IMR-90 (cell line): Measurements from ENCODE around the gene CAMK2B. TPM values are rescaled to one million over a fixed set of nuclear protein-coding genes. Genes with fewer than 3 reads are reported as not detected.

Experiments used
- ATAC-seq: fragments of 200-7000 bp; cut with Tn5 transposase; 2 replicates; pipeline ENCODE4 v1.9.1; 2020; ENCODE audit warnings: low read depth, mild to moderate bottlenecking, moderate library complexity
- BruUV-seq: library from RNA; stranded (reverse); fragments of 400-500 nt; replicated peaks from 2 replicates; lab custom pipeline; 2021; lab: Mats Ljungman, UMichigan
- CTCF ChIA-PET: fragments of 300-600 bp; formaldehyde crosslinking; extraction: SDS; loops from one replicate; lab custom pipeline; 2021; ENCODE audit warnings: antibody characterized with exemption; lab: Yijun Ruan, JAX
- POLR2A ChIA-PET: fragments of 300-600 bp; sonication (Branson Sonifier 250); formaldehyde crosslinking; loops from one replicate; lab custom pipeline; 2022; ENCODE audit warnings: antibody characterized with exemption; ENCODE audit not compliant: unreplicated experiment; lab: Charles Lee
- DNase-seq: peaks from one replicate; pipeline ENCODE4 v3.0.0; 2013
- H2AFZ ChIP-seq: replicated peaks from 2 replicates; pipeline ENCODE3; 2013; ENCODE audit warnings: low read length, mild to moderate bottlenecking; ENCODE audit not compliant: poor library complexity
- H2AK5ac ChIP-seq: 2 replicates; pipeline ENCODE4 v1.6.1; 2013; ENCODE audit warnings: low read depth, low read length, inconsistent platforms
- H2AK9ac ChIP-seq: replicated peaks from 2 replicates; pipeline ENCODE3; 2013; ENCODE audit warnings: mild to moderate bottlenecking, low read depth, low read length, moderate library complexity; ENCODE audit not compliant: poor library complexity
- H2BK120ac ChIP-seq: 2 replicates; pipeline ENCODE4 v1.6.1; 2013; ENCODE audit warnings: low read depth, low read length, inconsistent platforms
- H2BK15ac ChIP-seq: 3 replicates; pipeline ENCODE4 v1.6.1; 2013; ENCODE audit warnings: low read depth, low read length, inconsistent platforms
- H2BK20ac ChIP-seq: 2 replicates; pipeline ENCODE4 v1.6.1; 2013; ENCODE audit warnings: low read depth, mild to moderate bottlenecking, inconsistent platforms, low read length, moderate library complexity
- H2BK5ac ChIP-seq: 2 replicates; pipeline ENCODE4 v1.6.1; 2013; ENCODE audit warnings: mild to moderate bottlenecking, low read depth, low read length, inconsistent platforms; ENCODE audit not compliant: poor library complexity, severe bottlenecking
- H3K14ac ChIP-seq: replicated peaks from 2 replicates; pipeline ENCODE4 v1.6.1; 2013; ENCODE audit warnings: low read depth, low read length, inconsistent platforms
- H3K18ac ChIP-seq: 2 replicates; pipeline ENCODE4 v1.6.1; 2013; ENCODE audit warnings: low read depth, low read length, control low read depth
- H3K23ac ChIP-seq: 2 replicates; pipeline ENCODE4 v1.6.1; 2013; ENCODE audit warnings: low read depth, low read length, inconsistent platforms
- H3K27ac ChIP-seq: 2 replicates; pipeline ENCODE4 v1.5.1; 2013; ENCODE audit warnings: mild to moderate bottlenecking, control low read depth, low read length; ENCODE audit not compliant: insufficient read depth
- H3K27me3 ChIP-seq: 2 replicates; pipeline ENCODE4 v1.6.1; 2013; ENCODE audit warnings: low read length; ENCODE audit not compliant: control insufficient read depth, insufficient read depth
- H3K36me3 ChIP-seq: 2 replicates; pipeline ENCODE4 v1.6.1; 2013; ENCODE audit warnings: low read length, mixed read lengths; ENCODE audit not compliant: control insufficient read depth, insufficient read depth
- H3K4ac ChIP-seq: 2 replicates; pipeline ENCODE4 v1.6.1; 2013; ENCODE audit warnings: low read depth, low read length, inconsistent platforms
- H3K4me1 ChIP-seq: 2 replicates; pipeline ENCODE4 v1.6.1; 2013; ENCODE audit warnings: low read length, mixed read lengths; ENCODE audit not compliant: control insufficient read depth, insufficient read depth
- H3K4me2 ChIP-seq: 2 replicates; pipeline ENCODE4 v1.6.1; 2013; ENCODE audit warnings: low read depth, mild to moderate bottlenecking, control low read depth, low read length, moderate library complexity
- H3K4me3 ChIP-seq: 2 replicates; pipeline ENCODE4 v1.5.1; 2013; ENCODE audit warnings: low read depth, mild to moderate bottlenecking, control low read depth, low read length, moderate library complexity; ENCODE audit not compliant: insufficient read depth
- H3K56ac ChIP-seq: 2 replicates; pipeline ENCODE4 v1.6.1; 2013; ENCODE audit warnings: low read length, inconsistent platforms; ENCODE audit not compliant: insufficient read depth; ENCODE audit errors: extremely low read depth
- H3K79me1 ChIP-seq, 2 experiments: 2 replicates each; pipeline ENCODE4 v1.6.1; 2013; ENCODE audit warnings: low read length in 2 of 2, inconsistent platforms in 1 of 2, low read depth in 1 of 2
- H3K9ac ChIP-seq: 2 replicates; pipeline ENCODE4 v1.6.1; 2013; ENCODE audit warnings: low read depth, low read length, control low read depth
- H3K9me1 ChIP-seq: 2 replicates; pipeline ENCODE4 v1.6.1; 2013; ENCODE audit warnings: low read length, inconsistent platforms; ENCODE audit not compliant: insufficient read depth
- H3K9me3 ChIP-seq: 2 replicates; pipeline ENCODE4 v1.6.1; 2013; ENCODE audit warnings: low read length; ENCODE audit not compliant: control insufficient read depth, insufficient read depth
- H4K20me1 ChIP-seq: 2 replicates; pipeline ENCODE4 v1.6.1; 2013; ENCODE audit warnings: low read length, inconsistent platforms; ENCODE audit not compliant: insufficient read depth
- H4K5ac ChIP-seq: 2 replicates; pipeline ENCODE4 v1.6.1; 2013; ENCODE audit warnings: mild to moderate bottlenecking, low read depth, low read length, control low read depth
- H4K8ac ChIP-seq, 2 experiments: 2 replicates each; pipeline ENCODE4 v1.6.1; 2013; ENCODE audit warnings: low read depth in 2 of 2, low read length in 2 of 2, control low read depth in 1 of 2, inconsistent platforms in 1 of 2
- H4K91ac ChIP-seq: 2 replicates; pipeline ENCODE4 v1.6.1; 2013; ENCODE audit warnings: low read depth, low read length, inconsistent platforms; ENCODE audit not compliant: insufficient read depth
- RFX5 ChIP-seq: IDR thresholded peaks from 2 replicates; pipeline ENCODE4 v1.8.0; 2012; ENCODE audit warnings: low read depth, mild to moderate bottlenecking, low read length, moderate library complexity
- SMC3 ChIP-seq: fragments of 150-350 bp; IDR thresholded peaks from 2 replicates; pipeline ENCODE4 v1.6.1; 2016; ENCODE audit warnings: low read depth, mild to moderate bottlenecking, antibody characterized with exemption, low read length, moderate library complexity
- USF2 ChIP-seq: fragments of 150-350 bp; IDR thresholded peaks from 2 replicates; pipeline ENCODE4 v1.6.1; 2017; ENCODE audit warnings: mild to moderate bottlenecking, antibody characterized with exemption, low read length, low read depth
- WGBS, 2 experiments: methylation state at CpG; one replicate each; pipeline versions ENCODE4 v1.1.5 to v1.1.7; 2013; ENCODE audit warnings: missing lambda C conversion rate in 2 of 2; ENCODE audit not compliant: insufficient read length in 1 of 2; ENCODE audit errors: extremely low coverage in 2 of 2; 5-methylcytosine and 5-hydroxymethylcytosine counted together
- dilution Hi-C: fragments of 300-500 bp; cut with HindIII; formaldehyde crosslinking; loops from one replicate; pipeline ENCODE4 v1.14.3; 2018; ENCODE audit warnings: low sequenced_read_pairs; ENCODE audit not compliant: unreplicated experiment
- in situ Hi-C: fragments of 300-500 bp; cut with MboI; formaldehyde crosslinking; loops from 3 replicates; pipeline ENCODE4 v1.14.3; 2019; ENCODE audit warnings: low sequenced_read_pairs, inconsistent platforms, mixed read lengths
- intact Hi-C: fragments of 100-400 bp; cut with micrococcal nuclease; formaldehyde crosslinking; loops from 2 replicates; pipeline ENCODE4 v1.10.0; 2022
- polyA plus RNA-seq, 3 experiments: library from polyadenylated mRNA; depleted of rRNA; stranded (reverse); fragments of >200 nt; gene quantifications; 2 replicates each; pipeline ENCODE4 v1.2.3, GENCODE V29; 2012; ENCODE audit warnings: low replicate concordance in 1 of 3
- total RNA-seq: library from RNA; depleted of rRNA; stranded (reverse); fragments of >200 nt; gene quantifications from 2 replicates; pipeline ENCODE4 v1.2.3, GENCODE V29; 2012

Gene CAMK2B
- total and polyA plus RNA-seq, 2 of the 4 experiments (the other 2 are of a cell fraction) = 0.18 to 0.36 TPM

DNA sequence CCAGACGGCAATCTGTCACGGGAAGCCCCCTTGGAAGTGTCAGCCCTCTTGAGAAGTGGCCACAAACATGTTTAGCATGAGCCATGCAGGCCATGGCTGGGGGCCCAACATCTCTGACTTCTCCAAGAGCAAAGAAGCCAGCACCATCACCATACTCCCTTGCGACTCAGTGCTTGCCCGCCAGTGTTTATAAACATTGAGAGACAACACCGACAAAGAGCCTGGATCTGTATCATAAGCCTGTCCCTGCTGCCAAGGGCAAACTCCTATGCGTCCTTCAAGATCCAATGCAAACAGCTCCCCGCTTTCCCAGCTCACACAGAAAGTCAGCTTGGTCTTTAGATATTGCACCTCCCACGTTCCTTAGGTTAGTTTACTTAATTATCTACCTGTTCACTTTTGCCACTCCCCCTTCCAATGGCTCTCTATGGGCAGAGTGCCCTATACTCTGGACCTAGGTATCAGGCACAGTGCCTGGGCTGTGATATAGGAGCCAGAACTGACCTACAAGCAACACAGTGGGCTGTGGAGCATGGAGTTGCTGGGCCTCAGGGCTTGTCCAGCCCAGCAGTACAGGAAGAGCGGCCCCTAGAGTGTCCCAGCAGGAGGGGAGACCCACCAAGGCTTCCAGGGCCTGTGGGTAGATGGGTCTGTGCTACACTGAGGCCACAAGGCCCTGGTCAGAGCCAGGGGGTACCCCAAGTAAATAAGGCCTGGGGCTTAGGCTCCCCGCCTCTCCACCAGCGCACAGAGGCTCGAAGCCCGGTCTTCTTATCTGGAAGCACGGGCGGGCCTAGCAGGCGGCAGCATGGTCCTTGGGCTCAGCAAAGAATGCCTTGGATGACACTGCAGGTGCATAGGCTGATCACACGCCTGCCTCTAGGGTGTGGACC, 37.7 kb downstream of the CAMK2B start:
- no peak overlapping the region for H3K56ac ChIP-seq
- H3K4me1 ChIP-seq = peaks cover 7% of the 10 kb centered on the region; the same call in 1 of the 2 replicates
- dilution Hi-C loops = no loop called here

More for the DNA sequence above, 37.7 kb downstream of the CAMK2B start:
- no peak overlapping the region for H2BK5ac ChIP-seq
- WGBS, 2 experiments = 71% methylated on average over 12 of the region's 17 CpGs; no CpG with 5 or more reads in 1 of the 2 experiments
- H3K14ac ChIP-seq = no peak overlapping the region
- ChIA-PET CTCF (interaction anchor here (0.7 kb wide), 1 partner anchor 44 kb away, joined by 3 read pairs; no protein-coding TSS in a partner anchor), POLR2A (no interaction called here)
- no peaks in the 10 kb centered on the region for H3K79me1 ChIP-seq
- H2BK120ac ChIP-seq = no peak overlapping the region
- no peak overlapping the region for H3K9ac ChIP-seq
- H3K9me3 ChIP-seq = no peaks in the 10 kb centered on the region
- H3K27ac ChIP-seq = no peak overlapping the region
- in situ Hi-C loops (no loop called here), intact Hi-C loops (no loop called here)
- TF ChIP-seq SMC3 (no peak), USF2 (no peak), RFX5 (no peak)
- no peak overlapping the region for H3K4me2 ChIP-seq
- no peak overlapping the region; the same call in 1 of the 2 replicates for H2AK5ac ChIP-seq
- H4K91ac ChIP-seq = no peak overlapping the region
- H4K8ac ChIP-seq = no peak overlapping the region
- H2BK20ac ChIP-seq = no peak overlapping the region
- 0 out of 2 replicates have a peak, but pooled peaks cover 4% of the 10 kb centered on the region for H3K9me1 ChIP-seq
- no peak overlapping the region for H4K5ac ChIP-seq
- no peak overlapping the region for H2AK9ac ChIP-seq
- no peak overlapping the region for H2BK15ac ChIP-seq
- H4K20me1 ChIP-seq = no peaks in the 10 kb centered on the region
- no peak overlapping the region for H3K18ac ChIP-seq
- no peak for DNase-seq
- H3K4ac ChIP-seq = no peak overlapping the region
- BruUV-seq = no TSS peak
- peaks cover 5% of the 10 kb centered on the region for H3K27me3 ChIP-seq
- no peak for ATAC-seq
- H3K4me3 ChIP-seq = no peak overlapping the region
- no peak overlapping the region for H2AFZ ChIP-seq
- no peaks in the 10 kb centered on the region for H3K36me3 ChIP-seq
- no peak overlapping the region for H3K23ac ChIP-seq
